ENCODE measurements around the gene SCAP.

SCAP gene

DNA sequence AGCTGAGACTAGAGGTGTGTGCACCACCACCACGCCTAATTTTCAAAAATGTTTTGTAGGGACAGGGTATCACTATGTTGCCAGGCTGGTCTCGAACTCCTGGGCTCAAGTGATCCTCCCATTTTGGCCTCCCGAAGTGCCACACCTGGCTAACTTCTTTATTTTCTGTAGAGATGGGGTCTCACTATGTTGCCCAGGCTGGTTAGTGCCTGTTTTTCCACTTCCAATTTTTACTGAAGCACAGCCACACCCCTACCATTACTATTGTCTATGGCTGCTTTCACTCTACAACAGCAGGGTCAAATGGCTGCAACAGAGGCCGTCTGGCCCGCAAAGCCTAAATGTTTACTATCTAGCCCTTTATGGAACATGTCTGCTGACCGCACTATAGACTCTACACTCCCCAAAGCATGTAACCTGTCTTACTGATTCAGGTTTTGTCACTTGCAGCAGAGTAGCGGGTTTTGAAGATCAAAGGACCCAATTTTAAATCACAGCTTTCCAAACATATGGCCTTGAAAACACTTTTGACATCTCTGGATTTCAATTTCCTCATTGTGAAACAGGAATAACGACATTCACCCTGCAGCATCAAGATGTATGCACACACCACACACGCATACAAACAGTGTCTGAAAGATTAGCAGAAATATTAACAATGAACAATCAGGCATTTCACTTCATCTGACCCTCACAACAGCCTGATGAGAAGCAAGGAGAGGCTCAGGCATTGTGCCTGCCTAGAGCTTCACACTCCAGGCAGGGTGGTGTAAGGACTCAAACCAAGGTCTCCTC lies 46.1 kb downstream of the SCAP start:
- no peak for DNase-seq

DNA sequence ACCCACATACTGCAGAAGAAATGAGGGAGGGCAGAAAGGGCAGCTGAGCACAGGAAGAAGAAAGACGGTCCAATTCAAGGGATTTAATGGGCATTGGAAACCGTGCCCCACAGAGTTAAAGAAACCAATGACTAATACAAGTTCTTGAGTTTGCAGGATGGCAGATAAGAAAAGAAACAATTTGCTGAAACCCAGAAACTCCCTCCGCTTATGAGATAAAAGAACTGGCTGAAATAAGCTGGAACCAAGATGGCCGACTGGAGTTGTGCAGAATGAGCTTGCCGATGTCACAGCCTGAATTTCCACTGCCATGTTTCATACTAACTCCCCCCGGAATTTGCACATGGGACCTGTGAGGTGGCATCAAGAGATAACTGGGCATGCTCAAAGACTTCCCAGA lies 47.1 kb downstream of the SCAP start:
- DNase-seq = no peak

DNA sequence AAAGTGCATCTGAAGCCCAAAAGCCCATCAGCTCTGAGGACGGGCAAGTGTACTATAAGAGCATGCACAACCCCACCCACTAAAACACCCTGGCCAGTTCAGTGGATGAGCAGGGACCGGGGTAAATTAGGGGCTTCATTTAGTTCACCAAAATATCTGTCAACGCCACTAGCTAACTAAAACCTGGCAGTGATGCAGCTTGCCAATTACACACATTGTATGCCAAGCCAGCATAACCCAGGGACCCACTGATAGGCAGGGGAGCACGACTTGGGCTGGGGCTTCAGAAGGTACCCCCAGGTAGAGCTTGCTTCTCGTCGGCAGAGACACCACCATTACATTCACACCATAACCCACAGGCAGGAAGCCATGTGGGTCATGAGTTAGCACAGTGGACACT lies 47.9 kb downstream of the SCAP start:
- no peak for DNase-seq

DNA sequence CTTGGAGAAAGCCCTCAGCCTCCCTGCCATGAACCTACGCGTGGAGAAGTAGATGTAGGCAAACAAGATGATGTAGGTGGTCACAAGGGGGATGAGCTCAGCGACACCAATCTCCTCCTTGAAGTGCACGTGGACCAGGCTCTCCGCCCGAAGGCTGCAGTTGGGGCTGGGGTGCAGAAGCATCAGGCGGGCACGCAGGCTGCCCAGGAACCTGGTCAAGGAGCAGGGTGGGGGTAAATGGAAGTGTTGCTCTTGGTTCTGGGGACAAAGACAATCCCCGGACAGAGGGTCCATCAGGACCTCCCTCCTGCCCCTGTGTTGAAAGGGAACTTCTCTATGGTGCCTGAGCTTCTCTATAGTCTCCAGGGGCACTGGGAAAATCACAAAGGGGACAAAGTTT lies 49.8 kb downstream of the SCAP start:
- DNase-seq = no peak

- no peak for DNase-seq
Observed at GRCh38 chr3:47425383-47425778, 50.4 kb downstream of the SCAP start.

- DNase-seq = no peak
Observed at GRCh38 chr3:47424434-47425382, 51.0 kb downstream of the SCAP start.

DNA sequence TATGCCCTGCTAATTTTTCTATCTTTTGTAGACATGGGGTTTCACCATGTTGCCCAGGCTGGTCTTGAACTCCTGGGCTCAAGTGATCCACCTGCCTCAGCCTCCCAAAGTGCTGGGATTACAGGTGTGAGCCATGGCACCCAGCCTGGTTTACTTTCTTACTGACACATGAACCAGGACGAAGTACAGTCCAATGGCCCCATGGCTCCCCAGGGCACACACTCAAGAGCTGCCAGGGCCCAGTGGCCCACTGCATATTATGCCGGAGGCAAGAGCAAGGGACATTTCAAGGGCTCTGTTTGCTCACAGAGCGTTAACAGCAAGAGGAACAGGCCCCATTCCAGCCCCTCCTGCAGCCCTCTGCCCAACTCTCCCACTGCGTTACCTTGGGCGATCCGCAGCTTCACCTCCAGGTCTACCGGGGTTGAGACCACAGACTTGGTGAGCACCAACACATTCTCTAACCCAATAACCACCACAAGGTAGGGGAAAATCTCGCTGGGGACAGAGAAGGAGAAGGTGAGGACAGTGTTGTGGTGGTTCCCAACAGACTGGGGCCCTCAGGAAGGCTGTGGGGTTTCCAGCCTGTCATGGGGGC lies 52.1 kb downstream of the SCAP start:
- DNase-seq = no peak

- DNase-seq = no peak
Observed at GRCh38 chr3:47422743-47423142, 53.0 kb downstream of the SCAP start.

DNA sequence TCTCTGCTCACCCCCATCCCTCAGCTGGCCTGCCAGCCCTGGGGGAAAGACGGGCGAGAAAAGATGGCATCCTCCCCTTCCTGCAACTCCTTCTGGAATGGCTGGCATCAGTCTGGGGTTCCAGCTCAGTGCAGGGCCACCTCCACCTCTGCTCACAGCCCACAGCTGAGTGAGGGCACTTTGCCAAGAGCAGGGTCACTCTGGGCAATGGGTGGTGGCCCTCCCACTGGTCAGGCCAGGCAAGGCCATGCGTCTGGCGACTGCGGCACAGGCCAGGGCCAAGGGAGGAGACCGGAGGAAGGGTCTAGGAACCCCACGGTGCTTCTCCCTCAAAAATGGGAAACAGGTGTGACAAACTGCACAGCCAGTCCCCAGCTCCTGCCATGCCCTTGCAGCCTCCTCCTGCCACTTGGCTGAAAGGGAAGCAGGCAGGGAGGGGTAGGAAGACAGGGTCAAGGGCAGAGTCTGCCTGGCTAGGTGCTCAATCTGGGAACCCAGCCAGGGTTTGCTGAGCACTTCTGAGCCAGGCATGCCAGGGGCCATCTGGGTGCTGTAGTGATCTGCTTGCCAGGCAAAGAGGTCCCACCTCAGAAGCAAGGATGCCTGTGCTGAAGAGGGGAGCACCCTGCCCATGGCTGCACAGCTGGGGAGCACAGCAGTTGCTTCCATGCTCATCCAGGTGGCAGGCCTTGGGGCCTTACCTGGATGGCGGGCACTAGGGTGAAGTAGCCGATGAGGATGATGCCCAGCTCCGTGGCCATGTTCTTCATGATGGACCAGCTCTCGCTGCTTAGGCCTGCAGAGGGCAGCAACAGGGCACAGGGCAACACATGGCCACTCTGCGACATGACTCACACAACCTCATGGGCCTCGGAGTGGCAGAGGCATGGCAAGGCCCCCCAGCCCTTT lies 53.7 kb downstream of the SCAP start:
- DNase-seq = no peak

GRCh38 chr3:47420511-47421484 lies 54.9 kb downstream of the SCAP start:
- no peak for DNase-seq

DNA sequence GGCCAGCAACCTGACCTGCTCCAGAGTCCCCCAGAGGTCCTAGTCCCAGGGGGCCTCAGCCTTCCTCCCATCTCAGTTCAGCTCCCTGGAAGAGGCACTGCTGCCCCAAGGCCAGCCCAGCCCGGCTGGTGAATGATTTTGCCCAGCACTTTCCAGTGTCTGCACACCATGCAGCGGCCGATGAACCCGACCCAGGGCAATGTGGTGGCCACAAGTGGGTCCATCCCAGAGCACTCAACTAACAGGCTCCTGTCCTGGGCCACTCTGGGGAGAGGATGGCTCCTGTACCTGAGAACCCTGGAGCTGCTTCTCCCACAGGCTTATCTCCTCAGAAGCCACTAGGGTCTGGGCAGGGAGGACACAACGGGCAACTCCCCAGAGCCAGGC lies 55.7 kb downstream of the SCAP start:
- no peak for DNase-seq

GRCh38 chr3:47419083-47420043 lies 56.4 kb downstream of the SCAP start:
- no peak for DNase-seq

DNA sequence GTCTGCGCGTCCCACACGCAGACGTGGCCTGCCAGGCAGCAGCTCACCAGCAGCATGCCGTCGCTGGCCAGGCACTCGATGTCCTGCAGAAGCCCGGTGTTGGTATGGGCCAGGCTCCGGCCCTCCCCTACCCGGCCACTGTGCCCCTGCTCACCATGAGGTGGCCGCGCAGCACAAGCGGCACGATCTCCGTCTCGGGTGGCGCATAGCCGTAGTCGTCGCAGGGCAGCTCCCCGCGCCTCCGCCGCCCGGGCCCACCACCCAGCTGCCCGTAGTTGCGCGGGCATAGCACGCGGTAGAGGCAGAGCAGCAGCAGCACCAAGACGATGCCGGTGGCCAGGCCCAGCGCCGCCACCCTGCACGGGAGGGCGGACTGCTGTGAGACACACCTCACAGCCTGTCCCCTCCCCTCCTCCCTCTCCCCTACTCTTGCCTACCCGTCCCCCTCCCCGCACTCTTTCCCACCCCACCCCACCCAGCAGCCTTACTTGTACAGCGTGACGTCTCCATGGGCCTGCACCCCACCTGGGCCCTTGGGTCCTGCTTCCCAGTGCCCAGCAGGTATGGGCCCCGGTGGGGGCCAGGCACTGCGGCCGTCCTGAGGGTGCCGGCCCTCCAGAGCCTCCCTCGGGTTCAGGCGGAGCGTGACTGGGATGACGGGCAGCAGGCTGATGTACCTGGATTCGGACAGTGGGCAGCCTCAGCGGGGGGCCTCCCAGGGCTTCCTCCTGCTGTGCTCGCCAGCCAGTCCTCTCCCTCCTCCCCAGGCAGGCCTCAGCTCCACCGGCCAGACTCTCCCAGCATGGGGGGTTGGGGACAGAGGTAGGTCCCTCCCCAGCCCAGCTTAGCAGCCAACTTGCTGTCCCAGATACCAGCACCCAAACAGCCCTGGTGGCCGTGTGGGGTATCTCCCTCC lies 57.3 kb downstream of the SCAP start:
- DNase-seq = no peak

DNA sequence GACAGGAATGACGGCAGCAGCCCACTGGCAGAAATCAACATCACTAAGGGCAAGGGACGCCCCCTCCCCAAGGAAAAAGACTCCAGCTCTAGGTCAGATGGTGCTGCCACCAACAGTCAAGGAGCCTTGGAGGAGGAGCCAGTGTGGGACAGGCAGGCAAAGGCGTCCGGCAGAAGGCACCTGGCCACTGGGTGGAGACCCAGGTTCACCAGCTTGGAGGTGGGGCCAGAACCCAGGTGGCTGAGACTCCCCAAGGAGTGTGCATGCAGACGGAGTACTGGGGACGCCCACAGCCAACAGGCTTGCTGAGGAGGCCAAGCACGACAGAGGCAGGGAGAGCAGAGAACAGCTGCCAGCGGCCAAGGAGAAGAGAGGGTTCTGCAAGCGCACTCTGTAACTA lies 59.7 kb downstream of the SCAP start:
- DNase-seq = no peak

- DNase-seq = no peak
Observed at GRCh38 chr3:47414666-47415587, 60.8 kb downstream of the SCAP start.

- DNase-seq = no peak
Observed at GRCh38 chr3:47414161-47414564, 61.6 kb downstream of the SCAP start.

DNA sequence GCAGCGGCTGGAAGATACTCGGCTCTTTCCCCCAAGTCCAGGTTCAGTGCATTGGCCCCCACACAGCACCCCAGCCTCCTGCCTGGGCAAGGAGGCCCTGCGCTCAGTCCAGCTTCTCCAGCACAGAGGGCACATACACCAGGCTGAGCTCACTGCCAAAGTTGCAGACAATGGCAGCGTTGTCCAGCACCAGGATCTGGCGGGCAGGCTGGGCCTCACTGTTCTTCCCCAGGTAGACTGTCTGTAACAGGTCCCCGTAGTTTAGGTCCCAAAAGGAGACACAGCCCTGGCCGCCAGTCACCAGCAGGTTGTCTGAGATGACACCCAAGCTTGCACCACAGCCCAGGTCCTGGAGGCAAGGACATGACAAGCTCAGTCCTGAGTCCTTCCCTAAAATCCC lies 62.0 kb downstream of the SCAP start:
- DNase-seq = no peak

All from SHP77 treated with DMSO at 0.1 percent for 48 hours (cell line).